Psoas muscle (tissue), 8 donors: ENCODE data around the gene CDC42BPA. TPM values are rescaled to one million over a fixed set of nuclear protein-coding genes. Genes with fewer than 3 reads are reported as not detected.

Experiments used
- ATAC-seq, 4 donors: fragments of 200-7000 bp; cut with Tn5 transposase; one replicate each; pipeline ENCODE4 v1.9.1; 2020; ENCODE audit warnings: moderate library complexity in 3 of 4, mild to moderate bottlenecking in 2 of 4
- DNase-seq, 2 donors: peaks; one replicate each; pipeline ENCODE4 v3.0.0-alpha.2; 2020
- H3K27ac ChIP-seq: fragments of 200-600 bp; one replicate; pipeline ENCODE4 v1.8.0; 2022
- H3K27me3 ChIP-seq, 3 donors: fragments of 200-600 bp in 1 of 3; one replicate each; pipeline versions ENCODE4 v1.6.1 to v1.8.0; 2013 to 2022; ENCODE audit warnings: low read length in 2 of 3, mild to moderate bottlenecking in 2 of 3, moderate library complexity in 1 of 3; ENCODE audit not compliant: insufficient read depth in 3 of 3
- H3K36me3 ChIP-seq, 2 donors: fragments of 200-600 bp in 1 of 2; one replicate each; pipeline versions ENCODE4 v1.6.1 to v1.8.0; 2013 to 2022; ENCODE audit warnings: low read depth in 1 of 2, mild to moderate bottlenecking in 1 of 2, moderate library complexity in 1 of 2; ENCODE audit not compliant: insufficient read depth in 1 of 2
- H3K4me1 ChIP-seq: fragments of 200-600 bp; one replicate; pipeline ENCODE4 v1.8.0; 2022
- H3K4me3 ChIP-seq: fragments of 200-600 bp; one replicate; pipeline ENCODE4 v1.8.0; 2022; ENCODE audit warnings: mild to moderate bottlenecking
- H3K9me3 ChIP-seq: fragments of 200-600 bp; one replicate; pipeline ENCODE4 v1.8.0; 2022
- CTCF ChIP-seq: fragments of 200-600 bp; IDR thresholded peaks from one replicate; pipeline ENCODE4 v1.8.0; 2022; ENCODE audit warnings: antibody characterized with exemption
- WGBS, 3 donors: extraction: QIAGEN DNeasy Blood & Tissue Kit; methylation state at CpG; one replicate each; pipeline versions ENCODE4 v1.1.6 to v1.1.7; 2013; 5-methylcytosine and 5-hydroxymethylcytosine counted together
- intact Hi-C, 2 donors: fragments of 100-400 bp; cut with DNase I; formaldehyde crosslinking; loops; one replicate each; pipeline versions ENCODE4 v1.11.0 to v1.14.2; 2022
- polyA plus RNA-seq, 3 donors: library from polyadenylated mRNA; stranded (reverse); fragments of 200-250 nt; gene quantifications; one replicate each; pipeline ENCODE4 v1.2.3, GENCODE V29; 2013
- total RNA-seq, 4 donors: library from RNA; stranded (reverse); fragmentation: NEBNext Ultra II Directional in 2 of 4; extraction: Animal tissue kit (Norgen Biotek cat#: 25700) in 2 of 4; gene quantifications; one replicate each; pipeline versions ENCODE4 v1.2.1 to v1.2.4, GENCODE V29; 2021 to 2023
- donor health status: healthy with polysubstance abuse.
- donor health status: DM: no; HTN: no; CAD: no; lungs with moderate emphysema.
- donor health status: Bipolar disorder and iron deficiency.
- donor health status: healthy.
- donor health status: DM: yes; HTN: yes; CAD: no.
- donor health status: DM: no; HTN: no; CAD: no.
- donor health status: DM: no; HTN: no; CAD: no.
- donor health status: DM: yes; HTN: yes; CAD: no.

CDC42BPA gene
- total and polyA plus RNA-seq, 7 donors, result 5.3 to 23.0 (median 15.7) TPM

- ATAC-seq, result no peak
- TF ChIP-seq CTCF, result no peak
- no peaks in the 10 kb centered on the region for H3K9me3 ChIP-seq
- no peaks in the 10 kb centered on the region for H3K4me1 ChIP-seq
- H3K27me3 ChIP-seq, result no peaks in the 10 kb centered on the region
- intact Hi-C loops, result loop anchor here in 1 of 2 donors (5.0 to 10.0 kb wide), 2 partner anchors 125 to 432 kb away; no protein-coding TSS in a partner anchor
- H3K4me3 ChIP-seq, result no peak overlapping the region
- no peak overlapping the region for H3K27ac ChIP-seq
- DNase-seq, result no peak
- peaks cover 2 to 36% of the 10 kb centered on the region in 2 donors for H3K36me3 ChIP-seq
Observed at GRCh38 chr1:227009937-227010336, 308.4 kb downstream of the CDC42BPA start.

GRCh38 chr1:227006226-227006796 is 312.0 kb downstream of the CDC42BPA start:
- DNase-seq (no peak), ATAC-seq (no peak)
- peaks cover 0 to 52% of the 10 kb centered on the region in 2 donors for H3K36me3 ChIP-seq
- no peaks in the 10 kb centered on the region for H3K27me3 ChIP-seq
- 91 to 98% (median 91%) methylated on average over 5 of the region's 5 CpGs for WGBS, 3 donors
- no peak overlapping the region for H3K27ac ChIP-seq
- no peaks in the 10 kb centered on the region for H3K9me3 ChIP-seq
- no peak overlapping the region for H3K4me3 ChIP-seq
- TF ChIP-seq CTCF, result no peak
- intact Hi-C loops, result loop anchor here in 1 of 2 donors (5.0 to 10.0 kb wide), 2 partner anchors 128 to 436 kb away; no protein-coding TSS in a partner anchor
- no peaks in the 10 kb centered on the region for H3K4me1 ChIP-seq

GRCh38 chr1:227004796-227005195 is 313.5 kb downstream of the CDC42BPA start:
- WGBS, 3 donors, result 96% methylated on average over 8 of the region's 8 CpGs
- H3K4me3 ChIP-seq, result no peak overlapping the region
- H3K27me3 ChIP-seq, result no peaks in the 10 kb centered on the region
- H3K36me3 ChIP-seq, result peaks cover 0 to 54% of the 10 kb centered on the region in 2 donors
- H3K4me1 ChIP-seq, result no peaks in the 10 kb centered on the region
- DNase-seq (no peak), ATAC-seq (no peak)
- no peak for TF ChIP-seq CTCF
- H3K9me3 ChIP-seq, result no peaks in the 10 kb centered on the region
- no peak overlapping the region for H3K27ac ChIP-seq
- intact Hi-C loops, result loop anchor here in 1 of 2 donors (5.0 to 10.0 kb wide), 2 partner anchors 130 to 438 kb away; no protein-coding TSS in a partner anchor

GRCh38 chr1:227003165-227003564 is 315.1 kb downstream of the CDC42BPA start:
- intact Hi-C loops, result loop anchor here in 1 of 2 donors (10.0 kb wide), 1 partner anchor 132 kb away; no protein-coding TSS in a partner anchor
- no peak for TF ChIP-seq CTCF
- no peak for DNase-seq
- H3K27ac ChIP-seq, result no peak overlapping the region
- H3K4me3 ChIP-seq, result no peak overlapping the region
- no peak for ATAC-seq
- no peaks in the 10 kb centered on the region for H3K4me1 ChIP-seq
- peaks cover 0 to 54% of the 10 kb centered on the region in 2 donors for H3K36me3 ChIP-seq
- H3K27me3 ChIP-seq, result no peaks in the 10 kb centered on the region
- no peaks in the 10 kb centered on the region for H3K9me3 ChIP-seq
- WGBS, 3 donors, result 94 to 97% (median 95%) methylated on average over 8 of the region's 8 CpGs
